Natural killer cell (primary cell): ENCODE measurements around the gene PIH1D1. TPM values are rescaled to one million over a fixed set of nuclear protein-coding genes. Genes with fewer than 3 reads are reported as not detected.
A peak's percentile ranks its signal among the peaks of the same experiment; 100 is the strongest.

Source experiments
- ATAC-seq, 3 donors: fragments of 150-1000 bp in 2 of 3; fragments of 200-7000 bp in 1 of 3; cut with Tn5 transposase; 1 replicate in 1 of 3; 2 replicates in 2 of 3; pipeline ENCODE4 v1.10.0; 2021; ENCODE audit warnings: mild to moderate bottlenecking in 2 of 3, moderate library complexity in 2 of 3
- DNase-seq, 2 donors: peaks; one replicate each; pipeline versions ENCODE4 v3.0.0 to v3.0.0-alpha.2; 2013 to 2021; ENCODE audit warnings: mixed read lengths in 1 of 2
- H3K27ac ChIP-seq: one replicate; pipeline ENCODE4 v1.5.1; 2013; ENCODE audit warnings: mild to moderate bottlenecking, low read length
- H3K27me3 ChIP-seq: one replicate; pipeline ENCODE4 v1.6.1; 2013; ENCODE audit warnings: low read length; ENCODE audit not compliant: control insufficient read depth, insufficient read depth
- H3K36me3 ChIP-seq: one replicate; pipeline ENCODE4 v1.6.1; 2013; ENCODE audit warnings: low read length; ENCODE audit not compliant: control insufficient read depth, insufficient read depth
- H3K4me1 ChIP-seq: one replicate; pipeline ENCODE4 v1.6.1; 2013; ENCODE audit warnings: low read length; ENCODE audit not compliant: control insufficient read depth, insufficient read depth
- H3K4me3 ChIP-seq: one replicate; pipeline ENCODE4 v1.5.1; 2013; ENCODE audit warnings: low read length
- H3K9me3 ChIP-seq: one replicate; pipeline ENCODE4 v1.6.1; 2013; ENCODE audit warnings: low read length; ENCODE audit not compliant: control insufficient read depth, insufficient read depth
- H3K27ac Mint-ChIP-seq, 2 donors: one replicate each; pipeline ENCODE4 v1.8.0; 2022; ENCODE audit warnings: mild to moderate bottlenecking in 2 of 2, mixed read lengths in 2 of 2, moderate library complexity in 1 of 2
- H3K27me3 Mint-ChIP-seq, 2 donors: one replicate each; pipeline ENCODE4 v1.8.0; 2022; ENCODE audit warnings: low read depth in 2 of 2, mixed read lengths in 2 of 2
- H3K36me3 Mint-ChIP-seq: one replicate; pipeline ENCODE4 v1.8.0; 2022; ENCODE audit warnings: mixed read lengths
- H3K4me1 Mint-ChIP-seq, 2 donors: one replicate each; pipeline ENCODE4 v1.8.0; 2022; ENCODE audit warnings: mixed read lengths in 2 of 2
- H3K4me3 Mint-ChIP-seq: one replicate; pipeline ENCODE4 v1.8.0; 2022; ENCODE audit warnings: mild to moderate bottlenecking, moderate library complexity, mixed read lengths
- H3K9me3 Mint-ChIP-seq, 2 donors: one replicate each; pipeline ENCODE4 v1.8.0; 2022; ENCODE audit warnings: mixed read lengths in 2 of 2
- WGBS: methylation state at CpG from one replicate; pipeline ENCODE4 v1.1.7; 2013; ENCODE audit warnings: missing lambda C conversion rate; ENCODE audit not compliant: insufficient coverage; 5-methylcytosine and 5-hydroxymethylcytosine counted together
- intact Hi-C: fragments of 100-400 bp; cut with micrococcal nuclease; formaldehyde crosslinking; loops from one replicate; pipeline ENCODE4 v1.14.2; 2022
- total RNA-seq, 4 donors: library from RNA; stranded (reverse); fragments of 120-200 nt in 1 of 4; gene quantifications; one replicate each; pipeline versions ENCODE4 v1.2.3 to v1.2.4, GENCODE V29; 2013 to 2022
- TF ChIP-seq, protein P1 (sequence below): fragments of 200-600 bp; IDR thresholded peaks from one replicate; pipeline ENCODE4 v1.8.0; 2022; ENCODE audit warnings: antibody characterized with exemption

The PIH1D1 gene
- total RNA-seq, 3 donors from 2014 or later (not counting 1 experiment from before 2014, with no cell fraction given) = 112 to 149 (median 138) TPM

- Histone ChIP-seq H3K36me3 (no peaks in the 10 kb centered on the region), H3K9me3 (no peaks in the 10 kb centered on the region), H3K27ac (no peak overlapping the region), H3K4me3 (no peak overlapping the region), H3K4me1 (peaks cover 46% of the 10 kb centered on the region), H3K27me3 (peaks cover 84% of the 10 kb centered on the region)
- Mint-ChIP-seq H3K4me3 (no peak overlapping the region), H3K36me3 (no peaks in the 10 kb centered on the region), H3K27ac (no peak overlapping the region), H3K9me3 (no peaks in the 10 kb centered on the region), H3K4me1 (peaks cover 37 to 52% of the 10 kb centered on the region in 2 donors), H3K27me3 (peaks cover 77 to 87% of the 10 kb centered on the region in 2 donors)
- intact Hi-C loops = no loop called here
- ATAC-seq (peak in 1 of 3 donors; percentile 38), DNase-seq (peak in 1 of 2 donors; percentile 58)
- WGBS = 33% methylated on average over 28 of the region's 29 CpGs
- TF ChIP-seq, protein P1, sequence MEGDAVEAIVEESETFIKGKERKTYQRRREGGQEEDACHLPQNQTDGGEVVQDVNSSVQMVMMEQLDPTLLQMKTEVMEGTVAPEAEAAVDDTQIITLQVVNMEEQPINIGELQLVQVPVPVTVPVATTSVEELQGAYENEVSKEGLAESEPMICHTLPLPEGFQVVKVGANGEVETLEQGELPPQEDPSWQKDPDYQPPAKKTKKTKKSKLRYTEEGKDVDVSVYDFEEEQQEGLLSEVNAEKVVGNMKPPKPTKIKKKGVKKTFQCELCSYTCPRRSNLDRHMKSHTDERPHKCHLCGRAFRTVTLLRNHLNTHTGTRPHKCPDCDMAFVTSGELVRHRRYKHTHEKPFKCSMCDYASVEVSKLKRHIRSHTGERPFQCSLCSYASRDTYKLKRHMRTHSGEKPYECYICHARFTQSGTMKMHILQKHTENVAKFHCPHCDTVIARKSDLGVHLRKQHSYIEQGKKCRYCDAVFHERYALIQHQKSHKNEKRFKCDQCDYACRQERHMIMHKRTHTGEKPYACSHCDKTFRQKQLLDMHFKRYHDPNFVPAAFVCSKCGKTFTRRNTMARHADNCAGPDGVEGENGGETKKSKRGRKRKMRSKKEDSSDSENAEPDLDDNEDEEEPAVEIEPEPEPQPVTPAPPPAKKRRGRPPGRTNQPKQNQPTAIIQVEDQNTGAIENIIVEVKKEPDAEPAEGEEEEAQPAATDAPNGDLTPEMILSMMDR = no peak
Observed at GRCh38 chr19:49431330-49431749, 20.3 kb downstream of the PIH1D1 start.

DNA sequence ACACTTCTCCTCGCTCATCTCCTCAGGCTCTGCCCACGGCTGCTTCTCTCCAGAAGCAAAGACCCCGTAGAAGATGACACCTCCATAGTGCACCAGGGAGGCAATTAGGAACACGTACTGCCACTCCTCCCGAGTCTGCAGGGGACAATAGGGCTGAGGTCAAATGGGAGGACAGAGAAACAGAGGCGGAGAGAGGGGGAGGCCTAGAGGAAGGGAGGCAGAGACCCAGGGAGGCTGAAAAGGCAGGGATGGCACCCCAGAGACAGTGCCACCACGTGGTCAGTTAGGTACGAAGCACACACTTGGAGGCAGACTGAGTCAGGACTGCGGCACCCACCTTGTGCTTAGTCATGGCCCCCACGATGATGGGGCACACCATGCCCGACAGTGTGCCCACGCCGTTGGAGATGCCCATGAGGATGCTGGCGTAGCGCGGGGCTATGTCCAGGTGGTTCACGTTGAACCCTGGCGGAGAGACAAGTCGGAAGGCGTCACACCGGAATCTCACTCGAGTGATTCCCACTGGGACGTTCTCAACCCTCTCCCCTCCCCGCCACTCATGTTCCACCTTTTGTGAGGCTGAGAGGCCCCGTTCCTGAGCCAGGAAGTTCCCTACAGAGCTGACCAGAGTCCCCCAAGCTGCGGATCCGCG is 20.8 kb downstream of the PIH1D1 start:
- Histone ChIP-seq H3K4me3 (no peak overlapping the region), H3K4me1 (peaks cover 45% of the 10 kb centered on the region), H3K36me3 (no peaks in the 10 kb centered on the region), H3K9me3 (no peaks in the 10 kb centered on the region), H3K27ac (no peak overlapping the region), H3K27me3 (peaks cover 84% of the 10 kb centered on the region)
- H3K27me3 Mint-ChIP-seq = peaks cover 77 to 87% of the 10 kb centered on the region in 2 donors
- H3K9me3 Mint-ChIP-seq = no peaks in the 10 kb centered on the region
- no peak overlapping the region for H3K27ac Mint-ChIP-seq
- DNase-seq (peak in 1 of 2 donors; percentile 57), ATAC-seq (no peak)
- no peak overlapping the region for H3K4me3 Mint-ChIP-seq
- TF ChIP-seq, protein P1 = no peak
- H3K4me1 Mint-ChIP-seq = peaks cover 37 to 52% of the 10 kb centered on the region in 2 donors
- H3K36me3 Mint-ChIP-seq = no peaks in the 10 kb centered on the region
- 58% methylated on average over 28 of the region's 28 CpGs for WGBS
- intact Hi-C loops = no loop called here

- Histone ChIP-seq H3K4me3 (no peak overlapping the region), H3K4me1 (peaks cover 45% of the 10 kb centered on the region), H3K27me3 (peaks cover 89% of the 10 kb centered on the region), H3K9me3 (no peaks in the 10 kb centered on the region), H3K27ac (no peak overlapping the region), H3K36me3 (no peaks in the 10 kb centered on the region)
- H3K36me3 Mint-ChIP-seq = no peaks in the 10 kb centered on the region
- DNase-seq = no peak
- WGBS = 63% methylated on average over 9 of the region's 9 CpGs
- TF ChIP-seq, protein P1 = no peak
- peaks cover 37 to 49% of the 10 kb centered on the region in 2 donors for H3K4me1 Mint-ChIP-seq
- no peak overlapping the region for H3K27ac Mint-ChIP-seq
- intact Hi-C loops = no loop called here
- no peak for ATAC-seq
- H3K4me3 Mint-ChIP-seq = no peak overlapping the region
- H3K27me3 Mint-ChIP-seq = peaks cover 77 to 87% of the 10 kb centered on the region in 2 donors
- H3K9me3 Mint-ChIP-seq = no peaks in the 10 kb centered on the region
Observed at GRCh38 chr19:49430172-49430677, 21.4 kb downstream of the PIH1D1 start.
